Measurements from ENCODE around the gene ATOH8. TPM values are rescaled to one million over a fixed set of nuclear protein-coding genes. Genes with fewer than 3 reads are reported as not detected.
A peak's percentile ranks its signal among the peaks of the same experiment; 100 is the strongest.

Gene ATOH8
- total RNA-seq, 1 experiment from 2014 or later, result 0.20 TPM

DNA sequence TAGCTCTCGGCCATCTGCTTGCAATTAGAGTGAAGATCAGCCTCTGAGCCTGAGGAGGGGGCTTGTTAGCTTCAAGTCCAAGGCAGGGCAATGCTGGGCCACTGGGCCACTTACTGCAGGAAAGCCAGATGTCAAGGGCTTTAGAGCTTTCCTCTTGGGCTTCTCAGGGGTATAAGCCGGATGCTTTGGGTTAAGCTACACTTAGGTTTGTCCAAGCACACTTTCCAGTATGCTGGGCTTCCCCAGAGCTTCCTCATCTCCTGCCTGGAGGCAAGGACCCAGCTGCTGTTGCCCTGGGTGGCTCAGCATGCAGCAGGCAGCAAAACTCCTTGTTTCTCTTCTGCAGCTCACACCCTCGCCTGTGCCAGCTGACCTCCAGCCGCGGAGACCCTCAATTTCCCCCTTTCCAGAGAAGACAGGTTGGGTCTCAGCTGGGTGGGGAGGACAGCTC lies 29.0 kb upstream of the ATOH8 start:
- Histone ChIP-seq H2BK20ac (ENCODE audit: low read depth, low read length, poor library complexity, severe bottlenecking) (no peak overlapping the region), H3K23me2 (ENCODE audit: insufficient read length, low read depth, low read length, poor library complexity, severe bottlenecking) (no peaks in the 10 kb centered on the region), H3K4me2 (ENCODE audit: insufficient read depth, insufficient read length, low read length) (no peak overlapping the region), H3K79me1 (ENCODE audit: insufficient read depth, low read depth, low read length, poor library complexity, severe bottlenecking) (no peaks in the 10 kb centered on the region), H3K27ac (ENCODE audit: insufficient read length, low read depth, low read length) (no peak overlapping the region), H3K9me3 (ENCODE audit: control insufficient read depth, low read depth, low read length) (no peaks in the 10 kb centered on the region), H3K14ac (ENCODE audit: insufficient read depth, low read length) (peak overlapping the region; percentile 56; the same call in 1 of the 2 replicates), H3K56ac (ENCODE audit: insufficient read length, low read depth, low read length) (no peak overlapping the region), H3T11ph (ENCODE audit: low read length) (no peak overlapping the region), H4K20me1 (ENCODE audit: control insufficient read depth, insufficient read depth, insufficient read length) (no peaks in the 10 kb centered on the region), H2AFZ (ENCODE audit: low read length) (no peak overlapping the region), H2BK15ac (ENCODE audit: low read depth, low read length) (no peak overlapping the region), H2BK120ac (ENCODE audit: low read depth, low read length, poor library complexity, severe bottlenecking) (no peak overlapping the region), H4K91ac (ENCODE audit: insufficient read length, low read depth, low read length) (no peak overlapping the region), H3K18ac (ENCODE audit: insufficient read length, low read depth, low read length) (no peak overlapping the region), H3K27me3 (ENCODE audit: insufficient read depth, low read length) (no peaks in the 10 kb centered on the region), H4K5ac (ENCODE audit: insufficient read length, low read depth, low read length) (no peak overlapping the region), H4K8ac (replicated peaks; ENCODE audit: insufficient read length, low read depth, low read length) (no peak overlapping the region), H3K79me2 (ENCODE audit: insufficient read depth, low read length) (no peaks in the 10 kb centered on the region), H3K23ac (ENCODE audit: insufficient read length, low read depth, low read length) (no peak overlapping the region), H2AK5ac (ENCODE audit: insufficient read length, low read length) (no peak overlapping the region), H2BK5ac (ENCODE audit: insufficient read length, low read length) (no peak overlapping the region), H3K9ac (ENCODE audit: extremely low read depth, insufficient read length, low read length) (no peak overlapping the region), H2BK12ac (ENCODE audit: insufficient read length, low read depth, low read length) (no peak overlapping the region), H3K4me1 (ENCODE audit: insufficient read depth, low read length) (no peaks in the 10 kb centered on the region), H3K4ac (ENCODE audit: low read depth, low read length) (no peak overlapping the region)
- Mint-ChIP-seq H3K27me3 (ENCODE audit: low read depth) (peaks cover 17% of the 10 kb centered on the region), H3K36me3 (ENCODE audit: insufficient read depth in 1 of 3, low read depth in 3 of 3) (no peaks in the 10 kb centered on the region; a peak in 1 of 7 replicates), H3K27ac (no peak overlapping the region), H3K4me3 (no peak overlapping the region), H3K4me1 (0 out of 4 replicates have a peak, but pooled peaks cover 0 to 3% of the 10 kb centered on the region in 2 experiments), H3K9me3 (peaks cover 4 to 5% of the 10 kb centered on the region in 2 experiments; a peak in 4 of 5 replicates)
- no CpG with 5 or more reads among the region's 5 CpGs for WGBS (ENCODE audit: extremely low coverage, insufficient read length, low lambda C conversion rate)
- TF ChIP-seq, protein P1, sequence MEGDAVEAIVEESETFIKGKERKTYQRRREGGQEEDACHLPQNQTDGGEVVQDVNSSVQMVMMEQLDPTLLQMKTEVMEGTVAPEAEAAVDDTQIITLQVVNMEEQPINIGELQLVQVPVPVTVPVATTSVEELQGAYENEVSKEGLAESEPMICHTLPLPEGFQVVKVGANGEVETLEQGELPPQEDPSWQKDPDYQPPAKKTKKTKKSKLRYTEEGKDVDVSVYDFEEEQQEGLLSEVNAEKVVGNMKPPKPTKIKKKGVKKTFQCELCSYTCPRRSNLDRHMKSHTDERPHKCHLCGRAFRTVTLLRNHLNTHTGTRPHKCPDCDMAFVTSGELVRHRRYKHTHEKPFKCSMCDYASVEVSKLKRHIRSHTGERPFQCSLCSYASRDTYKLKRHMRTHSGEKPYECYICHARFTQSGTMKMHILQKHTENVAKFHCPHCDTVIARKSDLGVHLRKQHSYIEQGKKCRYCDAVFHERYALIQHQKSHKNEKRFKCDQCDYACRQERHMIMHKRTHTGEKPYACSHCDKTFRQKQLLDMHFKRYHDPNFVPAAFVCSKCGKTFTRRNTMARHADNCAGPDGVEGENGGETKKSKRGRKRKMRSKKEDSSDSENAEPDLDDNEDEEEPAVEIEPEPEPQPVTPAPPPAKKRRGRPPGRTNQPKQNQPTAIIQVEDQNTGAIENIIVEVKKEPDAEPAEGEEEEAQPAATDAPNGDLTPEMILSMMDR (conservative IDR thresholded peaks at IDR 0.05), result no peak
- no peak for DNase-seq
